HG03064 (cell line): ENCODE data around the gene GNA14.
"Not testable (repeated sequence)": the region's sequence is repeated elsewhere in the genome, so short reads cannot be mapped to it uniquely, and the experiment has no call there.

ENCODE experiments used
- ATAC-seq: cut with Tn5 transposase; IDR thresholded peaks from one replicate; pipeline ENCODE4 v1.9.1; 2021; ENCODE audit warnings: low read depth; ENCODE audit not compliant: unreplicated experiment

The GNA14 gene

DNA sequence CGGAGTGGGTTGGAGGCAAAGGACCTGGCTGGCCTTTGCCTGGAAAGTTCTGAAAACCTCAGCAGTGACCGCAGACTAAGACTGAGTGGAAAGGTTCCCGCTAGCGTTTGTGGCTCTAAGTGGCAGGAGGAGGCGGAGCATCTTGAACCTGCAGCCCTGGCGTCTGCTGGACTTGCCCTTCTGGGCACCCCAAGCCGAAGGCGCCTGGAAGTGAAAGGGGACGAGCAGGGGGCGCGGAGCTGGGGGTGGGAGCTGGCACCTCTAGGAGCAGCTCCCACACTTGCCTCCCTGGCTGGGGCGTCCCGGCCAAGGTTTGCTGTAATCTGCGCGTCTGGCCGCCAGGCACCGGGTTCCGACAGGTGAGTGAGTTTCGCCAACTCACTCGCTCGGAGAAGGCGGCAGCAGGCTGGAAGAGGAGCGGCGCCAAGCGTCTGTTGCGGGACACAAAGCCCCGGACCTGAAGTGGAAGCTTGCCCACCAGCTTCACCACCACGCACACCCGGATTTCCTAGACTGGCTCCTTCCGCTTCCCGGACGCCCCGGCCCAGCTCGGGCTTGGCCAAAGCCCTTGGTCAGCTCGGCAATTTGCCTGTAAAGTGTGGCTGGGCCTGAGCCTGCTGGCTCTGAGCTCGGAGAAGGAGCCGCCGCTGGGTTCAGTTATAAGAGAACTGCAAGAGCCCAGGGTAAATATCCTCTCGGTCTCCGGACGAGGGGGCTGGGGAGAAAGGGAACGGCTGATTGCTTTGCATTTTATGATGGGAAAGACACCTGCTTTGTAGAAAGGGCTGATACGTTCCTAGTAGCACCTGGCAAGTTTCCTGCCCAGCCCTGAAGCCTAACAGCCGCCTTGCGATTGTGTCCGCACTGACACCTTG lies at the start of gene GNA14:
GNA14 (minus strand) TSS at position 89 of the 875 bp plus-strand sequence. CDS start 529 bp downstream, outside the sequence.
- ATAC-seq: no peak

DNA sequence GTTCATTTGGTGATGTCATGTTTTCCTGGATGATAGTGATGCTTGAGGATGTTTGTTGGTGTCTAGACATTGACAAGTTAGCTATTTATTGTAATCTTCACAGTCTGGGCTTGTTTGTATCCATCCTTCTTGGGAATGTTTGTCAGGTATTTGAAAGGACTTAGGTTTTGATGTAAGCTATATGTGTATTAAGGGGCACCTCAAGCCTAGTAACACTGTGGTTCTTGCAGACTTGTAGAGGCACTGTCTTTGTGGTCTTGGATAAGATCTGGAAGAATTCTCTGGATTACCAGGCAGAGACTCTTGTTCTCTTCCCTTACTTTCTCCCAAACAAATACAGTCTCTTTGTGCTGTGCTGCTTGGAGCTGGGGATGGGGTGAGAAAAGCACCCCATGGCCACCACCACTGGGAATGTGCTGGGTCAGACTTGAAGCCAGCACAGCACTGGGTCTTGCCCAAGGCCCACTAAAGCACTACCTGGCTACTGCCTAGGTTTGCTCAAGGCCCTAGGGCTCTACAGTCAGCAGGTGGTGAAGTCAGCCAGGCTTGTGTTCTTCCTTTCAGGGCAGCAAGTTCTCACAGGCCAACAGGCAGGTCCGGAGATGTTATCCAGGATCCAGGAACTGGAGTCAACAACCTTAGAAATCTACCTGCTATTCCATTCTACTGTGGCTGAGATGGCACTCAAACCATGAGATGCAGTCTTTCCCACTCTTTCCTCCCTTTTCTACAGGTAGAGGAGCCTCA lies 49.3 kb upstream of the GNA14 start:
- ATAC-seq: no peak

DNA sequence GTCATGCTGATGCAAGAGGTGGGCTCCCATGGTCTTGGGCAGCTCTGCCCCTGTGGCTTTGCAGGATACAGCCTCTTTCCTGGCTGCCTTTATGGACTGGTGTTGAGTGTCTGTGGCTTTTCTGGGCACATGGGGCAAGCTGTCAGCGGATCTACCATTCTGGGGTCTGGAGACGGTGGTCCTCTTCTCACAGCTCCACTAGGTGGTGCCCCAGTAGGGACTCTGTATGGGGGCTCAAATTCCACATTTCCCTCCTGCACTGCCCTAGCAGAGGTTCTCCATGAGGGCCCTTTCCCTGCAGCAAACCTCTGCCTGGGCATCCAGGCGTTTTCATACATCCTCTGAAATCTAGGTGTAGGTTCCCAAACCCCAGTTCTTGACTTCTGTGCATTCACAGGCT lies 42.6 kb upstream of the GNA14 start:
- ATAC-seq: not testable (repeated sequence)

DNA sequence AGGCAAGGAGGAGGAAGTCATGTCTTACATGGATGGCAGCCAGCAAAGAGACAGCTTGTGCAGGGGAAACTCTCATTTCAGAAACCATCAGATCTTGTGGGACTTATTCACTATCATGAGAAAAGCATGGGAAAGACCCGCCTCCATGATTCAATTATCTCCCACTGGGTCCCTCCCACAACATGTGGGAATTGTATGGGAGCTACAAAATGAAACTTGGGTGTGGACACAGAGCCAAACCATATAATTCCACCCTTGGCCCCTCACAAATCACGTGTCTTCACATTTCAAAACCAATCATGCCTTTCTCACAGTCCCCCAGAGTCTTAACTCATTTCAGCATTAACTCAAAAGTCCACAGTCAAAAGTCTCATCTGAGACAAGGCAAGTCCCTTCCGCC lies 42.0 kb upstream of the GNA14 start:
- ATAC-seq: not testable (repeated sequence)

DNA sequence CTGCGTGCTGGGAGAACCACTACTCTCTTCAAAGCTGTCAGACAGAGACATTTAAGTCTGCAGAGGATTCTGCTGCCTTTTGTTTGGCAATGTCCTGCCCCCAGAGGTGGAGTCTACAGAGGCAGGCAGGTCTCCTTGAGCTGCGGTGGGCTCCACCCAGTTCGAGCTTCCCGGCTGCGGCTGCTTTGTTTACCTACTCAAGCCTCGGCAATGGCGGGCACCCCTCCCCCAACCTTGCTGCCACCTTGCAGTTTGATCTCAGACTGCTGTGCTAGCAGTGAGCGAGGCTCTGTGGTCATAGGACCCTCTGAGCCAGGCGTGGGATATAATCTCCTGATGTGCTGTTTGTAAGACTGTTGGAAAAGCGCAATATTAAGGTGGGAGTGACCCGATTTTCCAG lies 39.6 kb upstream of the GNA14 start:
- not testable (repeated sequence) for ATAC-seq

DNA sequence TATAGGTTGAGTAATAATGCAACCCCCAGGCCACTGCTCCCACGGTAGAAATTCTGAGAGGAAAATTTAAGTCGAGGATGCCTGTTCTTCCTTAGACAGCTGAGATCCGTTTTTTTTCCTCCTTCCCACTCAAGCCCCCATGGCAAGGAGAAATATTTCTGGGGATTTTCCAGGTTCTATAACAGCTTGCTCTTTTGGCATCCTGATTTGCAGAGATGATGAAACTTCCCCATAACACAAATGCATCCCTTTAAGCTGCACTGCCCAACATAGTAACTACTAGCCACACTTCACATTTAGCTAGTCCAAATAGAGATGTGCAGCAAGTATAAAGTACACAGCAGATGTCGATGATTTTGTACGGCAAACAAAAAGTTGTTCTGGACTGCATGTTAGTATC lies 32.5 kb upstream of the GNA14 start:
- no peak for ATAC-seq

DNA sequence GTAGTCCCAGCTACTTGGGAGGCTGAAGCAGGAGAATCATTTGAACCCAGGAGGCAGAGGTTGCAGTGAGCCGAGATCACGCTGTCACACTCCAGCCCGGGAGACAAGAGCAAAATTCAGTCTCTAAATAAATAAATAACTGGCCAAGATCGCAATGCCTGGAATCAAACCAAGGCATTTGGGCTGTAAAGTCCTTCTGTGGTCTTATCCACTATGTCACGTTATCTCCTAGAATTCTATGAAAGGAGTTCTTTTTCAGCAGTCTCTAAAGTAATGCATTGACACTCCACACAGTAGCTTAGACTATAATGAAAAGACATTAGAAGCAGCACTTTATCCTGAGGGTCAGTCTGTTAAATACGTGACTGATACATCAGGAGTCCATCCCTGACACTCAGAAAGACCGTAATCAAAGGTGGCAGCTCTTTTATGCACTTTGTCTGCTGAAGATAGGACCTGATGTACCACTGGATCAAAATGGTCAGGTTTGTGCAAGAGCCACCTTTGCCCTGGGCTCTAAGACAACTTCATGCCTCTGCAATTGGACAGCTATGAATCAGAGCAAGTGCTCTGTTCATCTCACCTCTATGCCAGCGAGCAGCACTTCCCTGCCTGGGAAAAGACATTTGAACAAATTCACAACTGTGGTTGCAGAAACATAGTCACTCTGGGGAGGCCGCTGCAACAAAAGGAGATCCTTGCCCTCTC lies 31.7 kb upstream of the GNA14 start:
- no peak for ATAC-seq

DNA sequence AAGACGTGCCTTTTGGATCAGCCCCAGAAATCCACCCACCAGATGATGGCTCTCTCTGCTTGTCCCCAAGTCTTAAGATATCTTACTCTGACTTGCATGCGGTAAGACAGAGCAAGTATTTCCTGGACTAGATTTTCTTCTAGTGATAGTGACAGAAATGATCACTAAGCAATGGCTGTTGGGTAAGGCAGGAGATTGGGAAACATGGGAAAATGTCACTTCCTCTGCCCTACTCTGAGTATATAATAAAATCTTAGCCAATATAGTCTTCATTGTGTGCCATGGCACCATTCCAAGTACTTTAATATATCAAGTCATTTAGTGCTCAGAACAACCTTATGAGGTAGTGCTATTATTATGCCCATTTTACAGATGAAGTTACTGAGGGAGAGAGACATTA lies 31.0 kb upstream of the GNA14 start:
- no peak for ATAC-seq

DNA sequence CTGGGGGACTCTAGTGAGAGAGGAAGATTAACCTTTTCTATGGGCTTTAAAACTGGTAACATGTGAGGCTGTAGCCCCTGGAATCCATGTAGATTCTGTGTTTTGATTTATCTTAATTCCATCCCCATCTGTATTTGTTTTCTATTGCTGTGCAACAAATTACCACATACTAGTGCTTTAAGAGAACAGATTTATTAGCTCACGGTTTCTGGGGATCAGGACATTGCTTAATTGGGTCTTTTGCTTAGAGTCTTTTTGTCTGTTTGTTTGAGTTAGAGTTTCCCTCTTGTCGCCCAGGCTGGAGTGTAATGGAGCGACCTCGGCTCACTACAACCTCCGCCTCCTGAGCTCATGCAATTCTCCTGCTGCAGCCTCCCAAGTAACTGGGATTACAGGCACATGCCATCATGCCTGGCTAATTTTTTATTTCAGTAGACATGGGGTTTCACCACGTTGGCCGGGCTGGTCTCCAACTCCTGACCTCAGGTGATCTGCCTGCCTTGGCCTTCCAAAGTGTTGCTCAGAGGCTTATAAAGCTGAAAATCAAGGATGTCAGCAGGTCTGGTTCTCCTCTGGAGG lies 29.9 kb upstream of the GNA14 start:
- ATAC-seq: no peak

DNA sequence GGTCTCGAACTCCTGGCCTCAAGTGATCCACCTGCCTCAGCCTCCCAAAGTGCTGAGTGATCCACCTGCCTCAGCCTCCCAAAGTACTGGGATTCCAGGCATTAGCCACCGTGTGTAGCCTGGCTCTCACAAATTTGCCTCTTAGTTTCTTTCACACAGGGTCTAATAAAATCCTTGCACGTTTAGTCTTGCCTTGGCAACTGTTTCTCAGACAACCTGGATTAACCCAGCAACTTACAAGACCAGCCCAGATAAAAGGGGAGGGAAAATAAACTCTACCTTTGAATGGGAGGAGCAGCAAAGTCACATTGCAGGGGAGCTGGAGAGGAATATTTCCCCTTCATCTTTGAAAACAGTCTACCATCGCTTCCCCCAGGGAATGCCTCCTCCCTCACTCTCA lies 29.3 kb upstream of the GNA14 start:
- no peak for ATAC-seq

DNA sequence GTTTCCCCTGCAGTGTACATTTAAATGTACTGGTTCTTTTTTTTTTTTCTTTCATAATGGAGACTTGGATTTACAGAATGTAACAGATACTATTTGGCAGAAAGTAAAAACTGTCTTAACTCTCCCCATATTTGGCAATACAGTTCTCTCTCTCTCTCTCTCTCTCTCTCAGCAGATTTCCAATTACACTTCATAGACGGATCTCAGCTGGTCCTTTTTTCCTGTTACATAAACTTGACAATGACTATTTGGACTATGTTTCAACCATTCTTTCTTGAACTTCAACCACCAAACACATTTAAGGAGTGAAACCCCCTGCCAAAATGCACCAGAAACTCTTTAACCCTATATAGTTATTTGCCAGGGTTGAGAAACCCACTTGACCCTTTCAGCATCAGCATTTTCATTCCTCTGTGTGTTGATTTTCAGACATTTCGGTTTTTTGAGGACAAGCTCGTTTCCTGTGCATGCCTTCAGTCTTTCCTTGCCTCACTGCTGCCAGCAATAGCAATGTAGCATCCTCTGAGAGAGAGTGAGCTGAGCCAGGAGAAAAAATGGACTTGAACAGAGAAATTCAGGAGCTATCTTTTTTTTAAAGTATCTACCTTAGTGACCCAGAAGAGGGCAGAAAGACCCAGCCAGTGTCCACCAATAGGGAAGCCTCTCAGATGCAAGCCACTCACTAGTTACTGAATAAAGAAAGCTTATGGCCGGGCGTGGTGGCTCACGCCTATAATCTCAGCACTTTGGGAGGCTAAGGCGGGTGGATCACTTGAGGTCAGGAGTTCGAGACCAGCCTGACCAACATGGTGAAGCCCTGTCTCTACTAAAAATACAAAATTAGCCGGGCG lies 26.0 kb upstream of the GNA14 start:
- ATAC-seq: no peak

DNA sequence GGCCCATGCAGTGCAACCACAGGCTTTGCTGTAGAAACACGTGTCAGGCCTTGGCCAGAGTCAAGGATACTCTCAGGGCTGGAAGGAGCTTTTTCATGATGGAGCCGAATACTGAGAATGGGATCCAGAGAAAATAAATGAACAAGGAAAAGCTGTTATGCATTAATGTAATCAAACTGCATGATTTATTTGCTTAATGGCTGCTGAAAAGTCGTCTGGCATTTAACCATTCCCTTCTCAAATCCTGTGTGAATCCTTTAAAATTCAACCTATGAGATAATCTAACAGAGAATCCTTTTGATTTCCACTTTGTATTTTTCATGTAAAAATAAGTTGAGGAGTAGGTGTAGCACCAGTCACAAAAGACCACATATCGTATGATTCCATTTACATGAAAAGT lies 24.1 kb upstream of the GNA14 start:
- no peak for ATAC-seq

DNA sequence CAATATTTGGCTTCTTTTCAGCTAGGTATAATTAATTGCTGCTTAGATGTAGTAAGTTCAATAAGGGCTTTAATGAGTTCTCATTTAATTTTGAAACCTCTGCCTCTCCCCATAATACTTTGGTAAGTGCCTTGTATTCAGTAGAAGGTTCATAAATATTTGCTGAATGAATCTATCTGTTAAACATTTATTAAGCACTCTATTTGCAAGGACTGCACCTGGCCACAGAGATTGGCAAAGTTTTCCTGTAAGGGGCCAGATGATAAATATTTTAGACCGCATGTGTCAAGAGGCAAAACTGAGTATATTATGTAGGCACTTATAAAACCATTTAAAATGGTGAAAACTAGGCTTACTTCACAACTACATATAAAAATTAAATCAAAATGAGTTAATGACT lies 19.0 kb upstream of the GNA14 start:
- no peak for ATAC-seq

DNA sequence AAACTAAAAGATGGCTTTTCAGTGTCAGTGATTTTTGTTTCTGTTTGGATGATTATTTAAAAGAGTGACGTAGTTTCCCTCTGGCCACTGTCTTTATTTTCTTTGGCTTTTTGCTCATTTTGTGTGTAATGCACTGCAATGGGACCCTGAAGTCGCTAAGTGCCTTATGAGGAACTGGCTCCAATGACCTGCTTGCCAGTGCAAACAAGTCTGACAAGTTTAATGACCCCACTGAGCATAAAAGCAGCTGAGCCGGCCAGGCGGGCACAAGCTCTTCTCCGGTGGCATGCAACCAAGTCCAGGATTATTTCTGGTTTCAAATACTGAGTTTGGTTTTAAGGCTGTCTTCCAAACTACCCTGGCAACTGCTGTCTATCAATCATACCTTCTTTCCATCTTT lies 15.6 kb upstream of the GNA14 start:
- ATAC-seq: no peak

DNA sequence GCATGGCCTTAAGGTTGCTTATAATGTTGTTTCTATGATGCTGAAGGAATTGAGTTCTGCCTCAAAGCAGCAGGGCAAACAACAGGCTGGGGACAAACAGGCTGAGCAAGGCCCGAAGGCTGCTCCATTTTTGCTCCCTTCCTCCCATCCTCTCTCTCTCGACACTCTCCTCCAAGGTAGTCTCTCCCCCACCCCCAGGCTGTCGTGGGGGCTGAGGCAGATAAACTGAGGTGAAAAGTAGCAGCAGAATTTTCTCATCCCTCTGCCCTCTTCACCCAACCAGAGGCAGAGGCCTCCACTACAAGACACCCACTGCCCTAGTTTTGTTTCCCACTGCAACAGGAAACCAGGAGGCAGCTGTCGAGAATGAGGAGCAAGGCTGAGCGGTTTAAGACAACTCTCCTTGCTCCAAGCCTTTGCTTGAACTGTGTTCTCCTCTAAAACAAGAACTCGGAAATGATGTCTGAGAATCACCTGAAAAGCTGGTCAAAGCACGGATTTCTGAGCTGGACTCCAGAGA lies 13.5 kb upstream of the GNA14 start:
- ATAC-seq: no peak

DNA sequence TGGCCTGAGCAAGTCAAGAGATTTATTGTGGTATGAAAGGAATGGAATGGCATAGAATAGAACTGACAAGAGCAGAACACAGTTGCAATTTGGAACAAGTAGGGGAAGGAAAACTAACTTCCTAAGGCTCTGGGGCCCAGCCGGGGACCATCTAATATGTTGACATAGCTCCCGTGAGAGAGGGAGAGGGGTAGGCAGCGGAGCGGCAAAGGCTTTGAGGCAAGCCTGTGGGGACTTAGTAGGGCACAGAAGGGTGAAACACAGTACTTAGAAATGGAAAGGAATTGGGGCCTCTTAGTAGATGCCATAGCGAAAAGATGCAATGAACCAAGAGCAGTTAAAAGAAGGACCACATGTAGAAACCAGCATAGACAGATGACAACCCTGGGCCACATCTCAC lies 11.8 kb upstream of the GNA14 start:
- no peak for ATAC-seq

DNA sequence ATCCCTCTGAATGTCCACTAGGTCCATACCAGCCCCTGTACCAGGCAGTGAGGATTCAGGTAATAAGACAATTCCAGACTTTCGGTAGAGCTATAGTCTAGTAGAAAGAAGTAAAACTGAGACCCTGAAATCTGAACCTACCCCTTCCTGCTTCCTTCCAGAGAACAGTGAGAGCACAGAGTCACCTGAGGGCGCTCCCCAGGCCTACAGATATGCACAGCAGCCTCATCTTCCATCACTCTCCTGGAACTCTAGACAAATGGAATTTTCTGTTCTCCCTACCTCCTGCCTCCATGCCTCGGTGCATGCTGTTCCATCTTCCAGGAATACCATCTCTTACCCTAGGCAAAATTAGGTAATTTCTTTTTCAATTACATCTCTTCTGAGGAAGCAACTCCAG lies 3.1 kb upstream of the GNA14 start:
- no peak for ATAC-seq

DNA sequence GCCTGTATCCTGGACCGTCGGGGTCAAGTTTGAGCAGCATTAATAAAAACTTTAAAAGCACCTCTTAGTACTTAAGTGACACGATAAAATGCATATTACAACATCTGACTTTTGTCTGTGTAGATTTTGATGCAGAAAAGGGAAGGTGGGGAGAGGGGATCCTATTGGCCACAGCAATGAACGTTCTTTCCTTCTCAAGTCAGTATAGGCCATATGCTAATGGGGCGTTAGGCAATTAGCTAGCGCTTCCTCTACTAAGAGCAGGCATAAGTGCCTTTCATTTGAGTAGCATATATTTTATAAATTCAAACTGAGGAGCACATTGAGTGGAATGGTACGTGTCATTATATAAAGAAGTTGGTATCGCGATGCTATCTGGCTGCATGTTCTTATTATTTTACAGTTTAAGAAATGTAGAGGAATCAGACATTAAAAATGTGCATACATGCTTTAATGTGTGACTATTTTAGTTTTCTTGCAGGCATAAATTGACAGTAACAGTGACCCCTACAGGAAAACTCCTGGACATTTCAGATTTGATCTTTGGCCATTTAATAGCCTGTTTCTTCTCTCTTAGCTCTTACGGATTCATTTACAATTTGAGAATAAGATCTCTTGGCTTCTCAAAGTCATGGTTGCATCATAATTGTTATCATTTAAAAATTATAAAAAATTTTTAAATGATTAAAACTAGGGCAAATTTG lies 1.1 kb upstream of the GNA14 start:
- ATAC-seq: no peak
